ENCODE results near the gene SOAT1.

GRCh38 chr1:179334440-179334839 lies 40.8 kb downstream of the SOAT1 start:
- no peak for TF ChIP-seq TAF1 (IDR thresholded peaks at IDR 0.05; ENCODE audit: borderline replicate concordance, insufficient read depth, low read length)
- no peak for TF ChIP-seq POLR2AphosphoS5 (IDR thresholded peaks at IDR 0.05; ENCODE audit: low read depth, low read length)
